ENCODE data around the gene CANX.
"Not testable (repeated sequence)": the region's sequence is repeated elsewhere in the genome, so short reads cannot be mapped to it uniquely, and the experiment has no call there.

Gene CANX

DNA sequence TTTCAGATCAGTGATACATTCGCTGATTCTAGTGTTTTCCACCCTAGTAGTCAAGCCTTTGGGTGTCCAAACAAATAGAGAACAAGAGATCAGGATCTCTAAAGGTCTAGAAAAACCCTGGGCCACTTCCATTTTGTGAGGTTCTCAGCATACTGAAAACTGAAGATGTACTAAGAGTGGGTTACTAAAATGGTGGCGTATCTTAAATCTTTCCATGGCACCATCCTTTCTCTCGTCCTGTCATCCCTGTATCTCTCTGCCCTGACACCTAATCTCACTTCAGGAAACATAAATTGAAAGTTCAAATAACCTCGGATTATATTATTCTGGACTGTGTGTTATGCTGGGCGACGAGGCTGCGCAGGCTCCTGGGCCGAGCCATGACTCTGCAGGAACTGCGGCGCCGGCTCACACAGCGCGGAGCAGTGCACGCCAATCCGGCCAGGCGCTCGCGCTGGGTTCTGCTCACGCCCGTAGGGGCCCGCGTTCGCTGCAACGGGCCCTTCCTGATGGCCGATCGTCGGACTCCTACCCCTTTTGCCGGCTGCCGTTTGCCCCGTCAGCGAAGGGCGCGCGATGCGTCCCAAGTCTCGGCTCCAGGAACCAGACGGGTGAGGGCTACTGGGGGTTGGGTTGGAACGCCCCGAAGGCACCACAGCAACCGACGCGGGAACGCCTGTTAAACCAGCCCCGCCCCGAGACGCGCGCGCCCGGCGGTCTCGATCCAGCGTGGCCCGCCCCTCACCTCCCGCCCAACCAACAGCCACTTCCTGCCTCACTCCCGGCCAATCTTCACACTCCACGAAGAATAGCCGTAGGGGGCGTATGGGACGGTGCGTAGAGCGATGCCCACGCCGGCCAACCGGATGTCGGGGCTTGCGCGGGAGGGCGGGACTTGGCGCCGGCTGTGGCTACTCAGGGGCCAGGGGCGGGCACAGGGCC is 503 bp upstream of the CANX start:
- DNase-seq (ENCODE audit: low read depth), result peak; percentile 97

DNA sequence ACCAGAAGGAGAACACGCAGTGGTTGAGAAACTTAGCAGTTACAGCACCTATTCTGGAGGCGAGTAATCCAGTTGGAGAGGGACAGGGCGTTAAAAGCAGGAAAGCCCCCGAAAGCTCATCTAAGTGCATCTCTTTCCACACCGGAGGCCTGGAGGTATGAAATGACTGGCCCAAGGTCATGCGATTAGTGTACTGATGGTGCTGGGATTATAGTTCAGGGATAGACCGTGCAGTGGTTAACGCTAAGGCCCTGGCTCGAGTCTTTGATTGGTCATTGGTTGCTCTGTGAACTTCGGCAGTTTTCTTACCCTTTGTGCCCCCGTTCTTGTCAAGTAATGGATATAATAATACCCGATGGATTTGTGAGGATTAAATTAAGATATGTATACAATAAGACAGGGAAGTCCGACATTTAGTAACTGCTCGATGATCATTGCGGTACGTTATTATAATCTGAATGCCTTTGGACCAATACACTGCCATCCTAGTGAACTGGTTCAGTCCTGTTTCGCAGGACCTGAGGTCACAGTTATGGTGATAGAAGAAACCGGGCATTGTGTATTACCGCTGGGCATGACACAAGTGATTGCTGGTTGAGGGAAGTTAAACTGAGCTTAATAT is 960 bp downstream of the CANX start:
- DNase-seq (ENCODE audit: low read depth), result no peak

DNA sequence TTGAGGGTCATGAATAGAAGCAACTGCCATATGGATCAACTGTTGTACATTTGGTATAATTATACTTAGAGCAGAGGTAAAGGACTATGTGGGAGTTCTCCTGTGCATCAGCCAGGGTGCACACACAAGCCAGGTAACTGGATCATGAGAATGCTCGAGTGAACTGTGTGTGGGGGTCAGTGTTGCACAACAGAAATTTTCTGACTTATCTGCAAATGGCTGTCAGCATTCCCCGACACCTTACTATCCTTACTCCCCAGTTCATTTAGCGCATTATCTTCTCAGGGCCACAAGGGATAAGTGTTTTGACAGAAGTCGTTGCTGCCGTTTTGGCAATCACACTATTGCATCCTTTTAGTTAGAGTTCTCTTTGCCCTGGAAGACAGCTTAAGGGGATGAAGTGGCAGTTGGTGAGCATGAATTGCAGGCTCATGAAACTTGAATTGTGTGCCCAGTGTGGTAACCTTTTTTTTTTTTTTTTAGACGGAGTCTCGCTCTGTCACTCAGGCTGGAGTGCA is 1.7 kb downstream of the CANX start:
- no peak for DNase-seq (ENCODE audit: low read depth)

DNA sequence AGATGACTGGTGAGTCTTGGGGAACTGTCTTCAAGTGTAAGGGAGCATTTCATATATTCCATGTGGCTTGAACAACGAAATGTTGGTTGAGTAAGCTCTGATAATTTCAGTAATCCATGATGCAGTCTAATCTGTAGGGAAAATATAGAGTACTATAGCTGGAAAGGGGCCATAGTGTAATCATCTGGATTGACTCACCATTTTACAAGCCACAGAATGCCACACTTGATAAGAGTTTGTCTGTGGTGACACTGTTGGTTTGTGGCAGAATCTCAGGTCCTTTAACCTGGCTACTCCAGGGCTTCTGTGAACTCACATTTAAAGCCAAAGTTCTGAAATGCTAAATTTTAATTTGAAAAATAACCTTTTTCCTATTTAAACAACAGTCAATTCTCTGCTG is 17.5 kb downstream of the CANX start:
- no peak for DNase-seq (ENCODE audit: low read depth)

DNA sequence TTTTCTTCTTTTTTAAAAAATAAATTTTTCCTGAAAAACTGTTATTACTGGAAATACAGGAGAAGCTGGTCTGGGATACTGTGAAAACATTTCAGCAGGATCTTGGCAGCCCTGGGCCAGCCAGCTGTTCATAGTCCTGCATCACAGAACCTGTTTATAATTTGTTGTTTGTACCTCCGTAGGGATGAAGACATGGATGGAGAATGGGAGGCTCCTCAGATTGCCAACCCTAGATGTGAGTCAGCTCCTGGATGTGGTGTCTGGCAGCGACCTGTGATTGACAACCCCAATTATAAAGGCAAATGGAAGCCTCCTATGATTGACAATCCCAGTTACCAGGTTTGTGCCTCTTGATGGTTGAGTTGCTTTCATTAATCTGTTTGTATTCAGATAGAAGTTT is 21.5 kb downstream of the CANX start:
- no peak for DNase-seq (ENCODE audit: low read depth)

DNA sequence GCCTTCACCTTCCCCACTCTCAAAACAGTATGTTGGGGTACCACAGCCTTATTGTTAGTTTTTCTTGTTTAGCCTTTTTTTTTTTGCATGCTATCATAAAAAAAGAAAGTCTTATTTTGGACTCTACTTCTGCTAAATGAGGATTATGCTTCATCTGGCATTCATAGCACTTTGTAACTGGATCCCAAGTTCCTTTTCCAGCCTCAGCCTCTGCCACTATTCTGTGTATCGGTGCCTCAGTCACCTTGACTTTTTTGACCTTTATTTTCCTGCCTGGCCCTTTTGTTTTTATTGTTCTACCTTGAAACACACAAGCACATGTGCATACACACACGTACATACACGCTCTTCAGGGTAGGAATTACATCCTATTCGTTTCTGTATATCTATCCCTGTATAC is 25.4 kb downstream of the CANX start:
- no peak for DNase-seq (ENCODE audit: low read depth)

DNA sequence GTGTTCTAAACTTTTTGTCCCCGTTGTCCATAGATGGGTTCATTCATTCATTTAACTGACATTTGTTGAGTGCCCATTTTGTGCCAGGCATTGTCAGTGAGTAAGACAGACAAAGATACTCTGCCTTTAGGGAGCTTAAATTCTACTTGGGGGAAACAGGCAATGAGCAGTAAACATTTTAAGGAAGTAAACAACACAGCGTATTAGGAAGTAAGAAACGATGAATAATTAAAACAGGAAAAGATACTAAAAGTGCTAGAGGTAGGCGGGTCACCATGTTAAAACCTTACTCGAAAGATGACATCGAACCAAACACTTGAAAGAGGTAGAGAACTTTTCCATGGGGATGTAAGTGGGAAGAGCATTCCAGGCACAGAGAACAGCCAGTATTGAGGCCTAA is 28.3 kb downstream of the CANX start:
- DNase-seq (ENCODE audit: low read depth), result no peak

DNA sequence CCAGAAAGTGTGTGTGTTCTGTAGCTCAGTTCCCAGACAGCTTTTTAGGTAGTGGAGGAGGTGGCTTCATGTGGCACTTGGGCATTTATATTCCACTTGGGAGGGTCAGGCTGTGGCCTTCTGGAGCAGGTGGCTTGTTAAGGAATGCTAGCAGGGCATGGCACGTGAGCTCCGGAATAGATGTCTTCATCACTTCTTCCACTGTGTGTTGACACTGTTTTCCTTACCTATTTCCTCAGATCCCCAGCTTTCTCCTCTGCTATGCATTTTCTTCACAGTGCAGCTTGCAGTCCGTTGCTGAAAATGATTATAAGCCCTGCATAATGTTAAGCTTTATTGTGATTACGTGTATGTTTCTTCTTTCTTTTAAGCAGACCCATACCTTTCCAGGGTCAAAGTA is 30.5 kb downstream of the CANX start:
- DNase-seq (ENCODE audit: low read depth), result no peak

DNA sequence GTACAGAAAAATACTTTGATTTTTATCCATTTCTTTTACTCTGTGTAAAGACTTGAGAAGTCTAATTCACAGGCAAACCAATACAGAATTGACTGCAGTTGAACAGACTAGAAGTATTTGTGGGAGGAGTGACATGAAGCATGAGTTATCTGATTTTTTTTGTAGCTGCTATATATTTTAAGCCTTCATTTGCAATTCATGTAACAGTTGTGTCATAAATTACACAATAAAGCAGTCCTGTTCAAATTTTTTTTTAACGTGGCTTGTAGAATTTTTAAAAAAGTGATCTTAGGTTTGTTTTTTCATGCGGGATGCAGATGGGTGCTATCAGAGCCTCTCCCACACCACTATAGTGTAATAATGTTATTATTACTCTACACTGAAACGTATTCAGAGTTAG is 31.0 kb downstream of the CANX start:
- no peak for DNase-seq (ENCODE audit: low read depth)

DNA sequence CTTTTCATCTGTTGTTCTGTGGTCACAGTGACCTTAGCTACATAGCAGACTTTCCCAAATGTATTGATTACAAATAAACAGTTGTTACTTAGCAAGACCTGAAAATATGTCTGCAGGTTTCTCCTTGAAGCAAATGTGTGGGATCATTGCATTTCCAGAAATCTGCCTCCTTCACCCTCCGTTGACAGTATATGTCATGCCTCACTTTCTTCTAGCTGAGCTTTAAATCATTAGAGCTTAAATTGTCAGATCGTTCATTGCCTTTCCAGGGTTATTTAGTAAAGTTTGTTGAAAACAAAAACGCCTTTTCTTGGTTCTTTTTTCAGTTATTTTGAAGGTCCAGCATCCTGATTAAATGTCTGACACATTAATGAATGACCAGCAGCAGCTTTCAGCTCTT is 31.6 kb downstream of the CANX start:
- DNase-seq (ENCODE audit: low read depth), result no peak

DNA sequence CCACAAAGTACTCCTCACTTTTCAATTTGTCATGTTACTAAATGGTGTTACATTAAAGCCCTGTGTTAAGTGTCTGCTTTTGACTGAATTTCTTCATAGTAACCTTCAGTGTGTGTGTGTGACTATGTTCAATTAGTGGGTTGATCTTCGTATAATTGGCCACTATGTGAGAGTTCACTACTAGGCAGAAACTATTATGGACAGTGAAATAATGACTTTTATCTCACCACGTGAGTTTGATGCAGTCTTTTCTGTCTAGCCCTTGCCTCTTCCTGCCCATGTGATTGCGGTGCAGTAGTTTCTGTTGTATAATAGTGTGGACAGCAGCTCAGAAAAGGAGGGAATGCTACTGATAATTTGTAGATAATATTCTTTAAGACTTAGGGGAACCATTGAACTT is 32.1 kb downstream of the CANX start:
- no peak for DNase-seq (ENCODE audit: low read depth)

DNA sequence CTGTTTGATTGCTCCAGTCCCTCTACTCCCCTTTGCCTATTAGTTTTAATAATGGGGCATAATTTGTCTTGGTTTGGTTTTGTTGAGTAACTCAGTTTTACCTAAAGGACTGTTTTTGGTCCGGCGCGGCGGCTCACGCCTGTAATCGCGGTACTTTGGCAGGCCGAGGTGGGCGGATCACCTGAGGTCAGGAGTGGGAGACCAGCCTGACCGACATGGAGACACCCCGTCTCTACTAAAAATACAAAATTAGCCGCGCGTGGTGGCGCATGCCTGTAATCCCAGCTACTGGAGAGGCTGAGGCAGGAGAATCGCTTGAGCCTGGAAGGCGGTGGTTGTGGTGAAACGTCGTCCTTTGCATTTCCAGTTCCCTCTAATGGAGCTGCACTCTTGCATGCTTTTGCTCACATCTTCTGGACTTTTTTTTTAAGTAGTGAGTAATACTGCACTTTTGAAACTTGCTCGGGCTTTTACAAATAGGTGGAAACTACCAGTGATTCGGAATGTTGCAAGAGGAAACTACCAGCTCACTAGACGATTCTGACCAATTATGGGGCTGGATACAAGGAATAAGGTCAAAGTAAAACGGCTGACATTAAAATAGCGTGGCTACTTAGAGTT is 33.1 kb downstream of the CANX start:
- DNase-seq (ENCODE audit: low read depth), result no peak

DNA sequence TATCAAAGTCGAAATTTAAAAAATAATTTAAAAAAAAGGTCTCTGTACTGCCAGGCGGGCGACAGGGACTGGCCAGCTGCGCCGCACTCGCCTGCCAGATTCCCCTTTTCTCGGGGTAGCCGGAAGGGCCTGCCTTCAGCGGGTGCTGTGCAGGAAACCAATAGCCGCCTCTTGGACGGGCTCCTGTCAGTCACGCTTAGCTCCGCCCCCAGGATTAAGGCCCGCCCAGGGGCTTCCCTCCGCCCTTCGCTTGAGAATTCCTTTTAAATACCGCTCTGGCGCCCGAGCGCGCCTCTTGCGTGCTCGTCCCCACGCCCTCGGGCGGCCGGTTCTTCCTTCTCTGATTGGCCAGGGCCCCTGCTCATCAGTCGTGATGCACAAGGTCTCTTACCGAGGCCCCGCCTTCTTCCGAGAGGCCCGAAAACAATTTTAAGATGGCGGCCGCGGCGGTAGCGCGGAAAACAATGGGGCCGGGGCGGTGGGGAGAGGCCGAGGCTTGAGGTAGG is 33.7 kb downstream of the CANX start, which contains the start of gene MAML1:
MAML1 (plus strand) TSS at position 411 of the 506 bp plus-strand sequence. CDS start 291 bp downstream, outside the sequence.
- DNase-seq (ENCODE audit: low read depth), result peak; percentile 97

DNA sequence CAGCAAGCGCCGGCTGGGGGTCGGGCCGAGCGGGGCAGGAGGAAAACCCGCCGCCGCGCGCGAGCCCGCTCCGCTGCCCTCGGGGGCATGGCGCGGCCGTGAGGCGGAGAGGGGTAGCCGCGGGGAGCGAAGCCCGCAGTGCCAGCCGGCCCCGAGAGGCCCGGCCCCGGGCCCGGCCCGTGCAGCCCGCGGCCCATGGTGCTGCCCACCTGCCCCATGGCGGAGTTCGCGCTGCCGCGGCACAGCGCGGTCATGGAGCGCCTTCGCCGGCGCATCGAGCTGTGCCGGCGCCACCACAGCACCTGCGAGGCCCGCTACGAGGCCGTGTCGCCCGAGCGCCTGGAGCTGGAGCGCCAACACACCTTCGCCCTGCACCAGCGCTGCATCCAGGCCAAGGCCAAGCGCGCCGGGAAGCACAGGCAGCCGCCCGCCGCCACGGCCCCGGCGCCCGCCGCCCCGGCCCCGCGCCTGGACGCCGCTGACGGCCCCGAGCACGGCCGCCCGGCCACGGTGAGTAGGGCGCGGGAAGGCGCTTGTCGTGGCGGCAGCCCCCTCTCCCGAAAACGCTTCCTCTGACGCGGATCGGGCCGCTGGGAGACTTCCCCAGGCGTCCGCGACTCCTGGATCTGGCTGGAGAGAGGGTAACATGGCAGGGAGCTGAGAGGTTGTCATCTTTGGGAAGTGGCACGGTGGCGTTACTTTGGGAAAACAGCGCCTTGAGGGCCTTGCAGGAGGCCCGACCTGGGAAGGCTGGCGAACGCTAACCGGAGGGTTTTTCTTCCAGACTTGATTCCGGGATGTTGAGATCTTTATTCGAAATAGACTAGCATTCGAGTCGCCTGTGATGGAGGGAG is 34.4 kb downstream of the CANX start:
- DNase-seq (ENCODE audit: low read depth), result no peak

DNA sequence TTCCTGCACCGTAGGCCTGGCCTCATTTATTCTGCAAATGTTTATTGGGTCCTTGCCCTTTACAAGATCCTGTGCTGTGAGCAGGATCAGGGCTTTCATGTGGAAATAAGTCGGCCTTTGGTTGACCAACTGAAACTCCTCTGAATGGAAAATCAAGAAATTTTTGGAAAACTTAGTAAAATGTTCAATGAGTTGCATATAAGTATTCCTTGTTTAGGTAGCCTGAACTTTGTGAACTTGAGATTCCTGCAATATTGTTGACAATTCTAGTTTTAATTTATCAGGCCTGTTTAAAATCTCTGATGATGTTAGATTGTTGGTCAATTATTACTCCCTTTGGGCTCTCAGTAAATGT is 35.0 kb downstream of the CANX start:
- no peak for DNase-seq (ENCODE audit: low read depth)

DNA sequence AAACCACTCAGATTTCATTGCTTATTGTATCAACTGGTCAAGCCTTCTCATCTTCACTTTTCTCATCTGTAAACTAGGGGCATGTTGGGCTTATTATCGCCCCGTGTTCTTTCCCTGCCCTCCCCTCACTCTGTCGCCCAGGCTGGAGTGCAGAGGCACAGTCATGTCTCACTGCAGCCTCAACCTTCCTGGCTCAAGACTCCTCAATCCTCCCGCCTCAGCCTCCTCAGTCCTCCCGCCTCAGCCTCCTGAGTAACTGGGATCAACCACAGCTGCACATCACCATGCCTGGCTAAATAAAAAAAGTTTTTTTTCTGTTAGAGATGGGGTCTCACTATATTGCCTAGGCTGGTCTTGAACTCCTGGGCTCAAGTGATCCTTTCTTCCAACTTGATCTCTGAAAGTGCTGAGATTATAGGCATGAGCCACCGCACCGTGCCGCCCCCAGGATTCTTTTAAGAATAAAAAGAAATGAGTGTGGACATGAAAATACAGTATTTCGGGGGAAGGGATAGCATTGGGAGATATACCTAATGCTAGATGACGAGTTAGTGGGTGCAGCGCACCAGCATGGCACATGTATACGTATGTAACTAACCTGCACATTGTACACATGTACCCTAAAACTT is 35.9 kb downstream of the CANX start:
- no peak for DNase-seq (ENCODE audit: low read depth)

DNA sequence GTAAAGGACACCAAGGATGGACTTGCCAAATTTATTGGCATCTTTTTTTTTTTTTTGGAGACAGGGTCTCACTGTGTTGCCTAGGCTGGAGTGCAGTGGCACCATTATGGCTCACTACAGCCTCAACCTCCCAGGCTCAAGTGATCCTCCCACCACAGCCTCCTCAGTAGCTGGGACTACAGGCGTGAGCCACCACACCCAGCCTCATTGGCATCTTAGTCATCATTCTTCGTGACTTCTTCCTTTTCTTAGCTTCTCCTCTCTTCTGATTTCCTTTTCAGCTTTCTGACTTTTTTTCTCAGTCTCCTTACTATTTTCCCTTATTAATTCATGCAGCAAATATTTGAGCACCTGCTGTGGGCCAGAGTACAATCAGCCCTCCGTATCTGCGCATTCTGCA is 40.0 kb downstream of the CANX start:
- no peak for DNase-seq (ENCODE audit: low read depth)

DNA sequence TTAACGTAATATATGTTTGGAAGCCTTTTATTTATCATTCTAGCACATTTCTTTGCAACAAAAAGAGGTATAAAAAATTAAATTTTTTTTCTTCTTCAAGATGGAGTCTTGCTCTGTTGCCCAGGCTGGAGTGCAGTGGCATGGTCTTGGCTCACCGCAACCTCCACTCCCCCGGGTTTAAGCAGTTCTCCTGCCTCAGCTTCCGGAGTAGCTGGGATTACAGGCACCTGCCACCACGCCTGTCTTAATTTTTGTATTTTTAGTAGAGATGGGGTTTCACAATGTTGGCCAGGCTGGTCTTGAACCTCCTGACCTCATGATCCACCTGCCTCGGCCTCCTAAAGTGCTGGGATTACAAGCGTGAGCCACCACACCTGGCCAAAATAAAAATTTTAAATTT is 45.3 kb downstream of the CANX start:
- DNase-seq (ENCODE audit: low read depth), result not testable (repeated sequence)

DNA sequence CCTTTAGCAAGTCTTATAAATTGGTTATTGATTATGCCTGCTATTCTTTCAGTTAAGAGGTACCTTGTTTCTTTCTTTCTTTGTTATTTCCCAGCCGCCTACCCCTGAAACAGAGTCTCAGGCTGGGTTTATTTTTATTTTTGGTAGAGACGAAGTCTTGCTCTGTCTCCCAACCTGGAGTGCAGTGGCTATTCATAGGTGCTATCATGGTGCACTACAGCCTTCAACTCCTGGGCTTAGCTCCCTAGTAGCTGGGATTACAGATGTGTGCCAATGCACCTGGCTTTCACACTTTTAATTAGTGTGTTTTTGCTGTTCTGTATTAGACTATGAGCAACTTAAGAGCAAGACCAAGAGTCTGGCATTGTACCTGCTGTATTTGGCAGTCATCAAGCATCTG is 48.1 kb downstream of the CANX start:
- no peak for DNase-seq (ENCODE audit: low read depth)

DNA sequence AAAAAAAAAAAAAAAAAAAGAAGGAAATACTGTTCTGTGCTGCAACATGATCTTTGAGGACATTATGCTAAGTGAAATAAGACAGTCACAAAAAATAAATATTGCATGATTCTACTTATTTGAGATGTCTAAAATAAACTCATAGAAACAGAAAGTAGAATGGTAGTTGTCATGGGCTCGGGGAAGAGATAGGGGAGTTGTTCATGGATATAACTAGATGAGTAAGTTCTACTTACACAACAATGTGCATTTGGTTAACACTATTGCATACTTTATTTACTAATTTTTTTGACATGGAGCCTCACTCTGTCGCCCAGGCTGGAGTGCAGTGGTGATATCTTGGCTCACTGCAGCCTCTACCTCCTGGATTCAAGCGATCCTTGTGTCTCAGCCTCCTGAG is 49.0 kb downstream of the CANX start:
- DNase-seq (ENCODE audit: low read depth), result no peak

DNA sequence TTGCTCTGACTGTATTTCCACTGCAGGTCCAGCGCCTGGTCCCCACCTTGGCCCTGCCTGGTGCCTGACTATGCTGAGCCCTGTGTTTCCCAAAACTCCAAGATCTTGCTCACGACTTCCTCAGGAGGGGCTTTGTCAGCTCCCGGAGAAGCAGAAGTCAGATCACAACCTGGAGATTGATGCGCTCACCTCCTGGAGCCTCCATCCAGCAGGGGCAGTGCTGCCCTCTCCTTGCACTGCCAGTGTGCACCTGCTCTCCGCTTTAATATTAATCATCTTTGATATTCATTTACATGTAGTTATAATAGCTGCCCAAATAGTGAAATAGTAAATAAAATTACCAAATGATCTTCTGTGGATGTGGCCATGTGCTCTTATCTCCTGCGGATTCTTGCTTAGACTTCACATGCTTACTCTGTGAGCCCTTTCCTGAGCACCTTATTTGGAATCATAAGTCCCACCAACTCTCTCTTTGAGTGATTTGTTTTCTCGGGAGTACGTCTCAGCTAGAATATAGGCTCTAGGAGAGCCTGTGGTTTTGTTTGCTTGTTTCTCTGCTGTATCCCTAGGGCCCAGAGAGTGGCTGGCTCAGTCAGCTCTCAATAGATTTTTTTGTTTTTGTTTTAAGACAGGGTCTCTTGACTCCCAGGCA is 51.2 kb downstream of the CANX start:
- DNase-seq (ENCODE audit: low read depth), result no peak

Data from stimulated activated CD8-positive, alpha-beta memory T cell treated with anti-CD3 and anti-CD28 coated beads, Interleukin-15, amount 100 ng/mL, for 1 hour (primary cell).